ENCODE data around the gene TOM1L2.

The TOM1L2 gene

GRCh38 chr17:17966399-17966798 is 5.8 kb downstream of the TOM1L2 start:
- no peak for DNase-seq

GRCh38 chr17:17965152-17965721 is 7.0 kb downstream of the TOM1L2 start:
- DNase-seq = no peak

- DNase-seq = no peak
Measured at GRCh38 chr17:17964710-17965109, 7.5 kb downstream of the TOM1L2 start.

- DNase-seq = no peak
Measured at GRCh38 chr17:17963694-17964436, 8.3 kb downstream of the TOM1L2 start.

GRCh38 chr17:17963066-17963465 is 9.1 kb downstream of the TOM1L2 start:
- no peak for DNase-seq

- no peak for DNase-seq
Measured at GRCh38 chr17:17960500-17961030, 11.6 kb downstream of the TOM1L2 start.

GRCh38 chr17:17959520-17960361 is 12.5 kb downstream of the TOM1L2 start:
- no peak for DNase-seq

GRCh38 chr17:17958982-17959381 is 13.2 kb downstream of the TOM1L2 start:
- DNase-seq = no peak

GRCh38 chr17:17957584-17957916 is 14.7 kb downstream of the TOM1L2 start:
- DNase-seq = no peak

- DNase-seq = peak; percentile 70
Measured at GRCh38 chr17:17955790-17956341, 16.3 kb downstream of the TOM1L2 start.

GRCh38 chr17:17954079-17954478 is 18.1 kb downstream of the TOM1L2 start:
- DNase-seq = no peak

GRCh38 chr17:17952691-17953090 is 19.5 kb downstream of the TOM1L2 start:
- DNase-seq = no peak

- DNase-seq = no peak
Measured at GRCh38 chr17:17951524-17951923, 20.7 kb downstream of the TOM1L2 start.

- no peak for DNase-seq
Measured at GRCh38 chr17:17950806-17951205, 21.4 kb downstream of the TOM1L2 start.

- no peak for DNase-seq
Measured at GRCh38 chr17:17950347-17950746, 21.9 kb downstream of the TOM1L2 start.

GRCh38 chr17:17947966-17948365 is 24.2 kb downstream of the TOM1L2 start:
- no peak for DNase-seq

- no peak for DNase-seq
Measured at GRCh38 chr17:17947309-17947708, 24.9 kb downstream of the TOM1L2 start.

GRCh38 chr17:17946093-17946492 is 26.1 kb downstream of the TOM1L2 start:
- no peak for DNase-seq

GRCh38 chr17:17944743-17945142 is 27.5 kb downstream of the TOM1L2 start:
- DNase-seq = no peak

GRCh38 chr17:17944242-17944641 is 28.0 kb downstream of the TOM1L2 start:
- no peak for DNase-seq

- no peak for DNase-seq
Measured at GRCh38 chr17:17943281-17943984, 28.8 kb downstream of the TOM1L2 start.

GRCh38 chr17:17942846-17943245 is 29.4 kb downstream of the TOM1L2 start:
- no peak for DNase-seq

- no peak for DNase-seq
Measured at GRCh38 chr17:17941015-17941414, 31.2 kb downstream of the TOM1L2 start.

Data from activated CD8-positive, alpha-beta memory T cell treated with anti-CD3 and anti-CD28 coated beads for 24 hours (primary cell).